Neuronal stem cell (in vitro differentiated cells): Measurements from ENCODE around the gene TMEM30B.
"Not testable (repeated sequence)": the region's sequence is repeated elsewhere in the genome, so short reads cannot be mapped to it uniquely, and the experiment has no call there.

ENCODE experiments used
- DNase-seq: peaks from one replicate; pipeline ENCODE4 v3.0.0-alpha.2; 2013; ENCODE audit warnings: low spot score
- H2AFZ ChIP-seq: one replicate; pipeline ENCODE4 v1.6.1; 2013; ENCODE audit warnings: mild to moderate bottlenecking, low read length, inconsistent platforms
- H2AK5ac ChIP-seq: 2 replicates; pipeline ENCODE4 v1.6.1; 2013; ENCODE audit warnings: low read depth, mild to moderate bottlenecking, inconsistent platforms, low read length, moderate library complexity, mixed read lengths
- H2BK120ac ChIP-seq: 2 replicates; pipeline ENCODE4 v1.6.1; 2013; ENCODE audit warnings: low read depth, mild to moderate bottlenecking, inconsistent platforms, low read length, moderate library complexity, mixed read lengths
- H2BK12ac ChIP-seq: one replicate; pipeline ENCODE4 v1.6.1; 2013; ENCODE audit warnings: low read length, inconsistent platforms
- H2BK15ac ChIP-seq: 2 replicates; pipeline ENCODE4 v1.6.1; 2013; ENCODE audit warnings: mild to moderate bottlenecking, low read length, inconsistent platforms, mixed read lengths
- H2BK5ac ChIP-seq: one replicate; pipeline ENCODE4 v1.6.1; 2013; ENCODE audit warnings: inconsistent platforms, mild to moderate bottlenecking, low read length, moderate library complexity
- H3K14ac ChIP-seq: one replicate; pipeline ENCODE4 v1.6.1; 2013; ENCODE audit warnings: low read length, inconsistent platforms
- H3K18ac ChIP-seq: 2 replicates; pipeline ENCODE4 v1.6.1; 2013; ENCODE audit warnings: low read length, inconsistent platforms
- H3K23ac ChIP-seq: 2 replicates; pipeline ENCODE4 v1.6.1; 2013; ENCODE audit warnings: low read depth, mild to moderate bottlenecking, mixed read lengths, low read length, inconsistent platforms; ENCODE audit not compliant: poor library complexity
- H3K27ac ChIP-seq: replicated peaks from 3 replicates; pipeline ENCODE4 v1.5.1; 2013; ENCODE audit warnings: low read length, inconsistent platforms
- H3K27me3 ChIP-seq, 3 experiments: 2 replicates each; pipeline ENCODE4 v1.6.1; 2013; ENCODE audit warnings: low read length in 3 of 3, mild to moderate bottlenecking in 2 of 3, inconsistent platforms in 1 of 3, low read depth in 1 of 3, mixed read lengths in 1 of 3, moderate library complexity in 1 of 3; ENCODE audit not compliant: control insufficient read depth in 3 of 3, insufficient read depth in 3 of 3
- H3K36me3 ChIP-seq, 2 donors: replicated peaks in 1 of 2; 2 replicates each; pipeline ENCODE4 v1.6.1; 2013; ENCODE audit warnings: low read length in 2 of 2; ENCODE audit not compliant: control insufficient read depth in 2 of 2, insufficient read depth in 2 of 2
- H3K4ac ChIP-seq: 2 replicates; pipeline ENCODE4 v1.6.1; 2013; ENCODE audit warnings: inconsistent platforms, mild to moderate bottlenecking, low read length, moderate library complexity
- H3K4me1 ChIP-seq, 2 donors: 1 replicate in 1 of 2; 2 replicates in 1 of 2; pipeline ENCODE4 v1.6.1; 2013; ENCODE audit warnings: low read length in 2 of 2, low read depth in 1 of 2; ENCODE audit not compliant: control insufficient read depth in 2 of 2, insufficient read depth in 1 of 2
- H3K4me2 ChIP-seq: one replicate; pipeline ENCODE4 v1.6.1; 2013; ENCODE audit warnings: mild to moderate bottlenecking, low read length, inconsistent platforms; ENCODE audit not compliant: insufficient read depth, poor library complexity, severe bottlenecking
- H3K4me3 ChIP-seq, 2 donors: 2 replicates each; pipeline ENCODE4 v1.5.1; 2013; ENCODE audit warnings: low read length in 2 of 2, mild to moderate bottlenecking in 2 of 2, inconsistent platforms in 1 of 2, moderate library complexity in 1 of 2
- H3K79me1 ChIP-seq: one replicate; pipeline ENCODE4 v1.6.1; 2013; ENCODE audit warnings: low read depth, mild to moderate bottlenecking, inconsistent platforms, low read length, moderate library complexity
- H3K9ac ChIP-seq: one replicate; pipeline ENCODE4 v1.6.1; 2013; ENCODE audit warnings: mild to moderate bottlenecking, low read depth, low read length, inconsistent platforms; ENCODE audit not compliant: poor library complexity
- H3K9me3 ChIP-seq, 2 donors: replicated peaks in 1 of 2; 2 replicates each; pipeline versions ENCODE3 to v1.6.1; 2013; ENCODE audit warnings: low read length in 2 of 2, mild to moderate bottlenecking in 2 of 2, inconsistent platforms in 1 of 2, low read depth in 1 of 2, mixed read lengths in 1 of 2, moderate library complexity in 1 of 2; ENCODE audit not compliant: control insufficient read depth in 2 of 2, insufficient read depth in 1 of 2
- H4K8ac ChIP-seq: one replicate; pipeline ENCODE4 v1.6.1; 2013; ENCODE audit warnings: low read depth, mild to moderate bottlenecking, inconsistent platforms, low read length, moderate library complexity
- H4K91ac ChIP-seq: one replicate; pipeline ENCODE4 v1.6.1; 2013; ENCODE audit warnings: low read length, low read depth, mild to moderate bottlenecking, inconsistent platforms; ENCODE audit not compliant: poor library complexity
- WGBS, 2 donors: extraction: QIAGEN DNeasy Blood & Tissue Kit; methylation state at CpG; one replicate each; pipeline ENCODE4 v1.1.7; 2013; ENCODE audit warnings: missing lambda C conversion rate in 2 of 2, mixed read lengths in 1 of 2; ENCODE audit not compliant: insufficient read length in 2 of 2, insufficient replicate concordance in 1 of 2; ENCODE audit errors: extremely low coverage in 2 of 2; 5-methylcytosine and 5-hydroxymethylcytosine counted together

TMEM30B gene

GRCh38 chr14:61240206-61240605, 40.9 kb downstream of the TMEM30B start:
- Histone ChIP-seq H2AK5ac (no peak overlapping the region), H3K4me1 (no peaks in the 10 kb centered on the region), H2BK15ac (no peak overlapping the region), H2BK5ac (no peak overlapping the region), H4K91ac (no peak overlapping the region), H2BK12ac (no peak overlapping the region), H3K4ac (no peak overlapping the region), H3K27me3 (no peaks in the 10 kb centered on the region), H3K4me3 (no peak overlapping the region), H3K4me2 (no peak overlapping the region), H3K36me3 (no peaks in the 10 kb centered on the region), H2BK120ac (no peak overlapping the region), H3K27ac (no peak overlapping the region), H3K14ac (no peak overlapping the region), H2AFZ (no peak overlapping the region), H3K23ac (no peak overlapping the region), H3K79me1 (no peaks in the 10 kb centered on the region), H3K9ac (no peak overlapping the region), H4K8ac (no peak overlapping the region), H3K9me3 (peaks cover 0 to 3% of the 10 kb centered on the region in 2 donors), H3K18ac (no peak overlapping the region)
- no peak for DNase-seq
- no CpG with 5 or more reads among the region's 8 CpGs for WGBS, 2 donors

GRCh38 chr14:61239285-61239684, 41.9 kb downstream of the TMEM30B start:
- not testable (repeated sequence) for H2BK5ac ChIP-seq, DNase-seq, H4K8ac ChIP-seq, H3K4ac ChIP-seq, H3K14ac ChIP-seq, H3K9me3 ChIP-seq, H3K36me3 ChIP-seq, H3K79me1 ChIP-seq, H3K4me2 ChIP-seq, H2BK15ac ChIP-seq, H4K91ac ChIP-seq, H3K4me1 ChIP-seq, H3K23ac ChIP-seq, H3K27me3 ChIP-seq, H2AFZ ChIP-seq, H2BK12ac ChIP-seq, H3K4me3 ChIP-seq, H2BK120ac ChIP-seq, H3K18ac ChIP-seq, H2AK5ac ChIP-seq, H3K9ac ChIP-seq, H3K27ac ChIP-seq
- no CpG with 5 or more reads among the region's 10 CpGs for WGBS, 2 donors

DNA sequence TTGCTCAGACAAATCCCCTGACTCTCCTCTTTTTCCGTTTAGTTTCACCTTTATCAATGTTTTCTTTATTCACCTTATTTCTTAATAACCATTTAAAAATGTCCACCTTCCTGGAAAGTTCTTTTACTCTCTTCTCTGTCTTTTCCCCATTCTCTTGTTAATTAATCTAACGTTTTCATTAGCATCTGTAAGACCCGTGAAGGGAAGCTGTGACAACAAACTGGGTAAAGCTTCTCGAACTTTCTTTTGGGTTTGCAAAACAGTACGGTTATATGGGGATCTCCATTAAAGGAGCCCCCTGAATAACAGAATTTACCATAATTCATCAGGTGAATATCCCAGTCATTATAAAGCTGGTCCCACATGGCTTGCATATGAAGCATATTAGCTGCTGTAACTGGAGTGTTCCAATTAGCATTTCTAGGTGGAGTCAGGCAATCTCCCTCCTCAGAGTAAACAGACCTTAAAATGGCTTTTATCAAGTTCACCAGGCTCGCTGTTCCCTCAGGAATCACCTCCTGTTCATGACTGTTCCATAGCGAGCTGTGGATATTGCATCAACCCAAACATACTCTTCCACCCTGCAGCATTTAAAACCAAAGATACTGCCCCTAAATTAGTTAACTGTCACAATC, 42.4 kb downstream of the TMEM30B start:
- Histone ChIP-seq H4K8ac (no peak overlapping the region), H3K27me3 (no peaks in the 10 kb centered on the region), H2AFZ (no peak overlapping the region), H3K18ac (no peak overlapping the region), H3K27ac (no peak overlapping the region), H3K79me1 (no peaks in the 10 kb centered on the region), H3K4me1 (no peaks in the 10 kb centered on the region), H3K36me3 (no peaks in the 10 kb centered on the region), H2BK15ac (no peak overlapping the region), H2BK12ac (no peak overlapping the region), H4K91ac (no peak overlapping the region), H3K4me3 (no peak overlapping the region), H3K9ac (no peak overlapping the region), H2AK5ac (no peak overlapping the region), H3K23ac (no peak overlapping the region), H2BK5ac (no peak overlapping the region), H3K4me2 (no peak overlapping the region), H3K14ac (no peak overlapping the region), H3K4ac (no peak overlapping the region), H3K9me3 (peaks cover 0 to 3% of the 10 kb centered on the region in 2 donors), H2BK120ac (no peak overlapping the region)
- no peak for DNase-seq
- WGBS, 2 donors = no CpG with 5 or more reads among the region's 7 CpGs

- H2BK12ac ChIP-seq = no peak overlapping the region
- H3K79me1 ChIP-seq = no peaks in the 10 kb centered on the region
- H2AFZ ChIP-seq = no peak overlapping the region
- H3K4ac ChIP-seq = no peak overlapping the region
- WGBS, 2 donors = no CpG with 5 or more reads among the region's 2 CpGs
- no peak overlapping the region for H3K14ac ChIP-seq
- no peaks in the 10 kb centered on the region for H3K36me3 ChIP-seq
- H3K18ac ChIP-seq = no peak overlapping the region
- H4K8ac ChIP-seq = no peak overlapping the region
- H4K91ac ChIP-seq = no peak overlapping the region
- no peak overlapping the region for H3K4me2 ChIP-seq
- H3K9me3 ChIP-seq = peaks cover 0 to 2% of the 10 kb centered on the region in 2 donors
- no peak overlapping the region for H2BK5ac ChIP-seq
- no peak overlapping the region for H3K23ac ChIP-seq
- no peak overlapping the region for H2BK120ac ChIP-seq
- H3K27me3 ChIP-seq = no peaks in the 10 kb centered on the region
- no peak overlapping the region for H3K27ac ChIP-seq
- no peak overlapping the region for H2BK15ac ChIP-seq
- H3K9ac ChIP-seq = no peak overlapping the region
- no peak for DNase-seq
- peaks cover 0 to 4% of the 10 kb centered on the region in 2 donors for H3K4me1 ChIP-seq
- no peak overlapping the region for H3K4me3 ChIP-seq
- H2AK5ac ChIP-seq = no peak overlapping the region
These were observed 46.8 kb downstream of the TMEM30B start for GRCh38 chr14:61234215-61234916.
